ENCODE results near the gene TMEM161B.
A peak's percentile ranks its signal among the peaks of the same experiment; 100 is the strongest.
"Not testable (repeated sequence)": the region's sequence is repeated elsewhere in the genome, so short reads cannot be mapped to it uniquely, and the experiment has no call there.

Gene TMEM161B

DNA sequence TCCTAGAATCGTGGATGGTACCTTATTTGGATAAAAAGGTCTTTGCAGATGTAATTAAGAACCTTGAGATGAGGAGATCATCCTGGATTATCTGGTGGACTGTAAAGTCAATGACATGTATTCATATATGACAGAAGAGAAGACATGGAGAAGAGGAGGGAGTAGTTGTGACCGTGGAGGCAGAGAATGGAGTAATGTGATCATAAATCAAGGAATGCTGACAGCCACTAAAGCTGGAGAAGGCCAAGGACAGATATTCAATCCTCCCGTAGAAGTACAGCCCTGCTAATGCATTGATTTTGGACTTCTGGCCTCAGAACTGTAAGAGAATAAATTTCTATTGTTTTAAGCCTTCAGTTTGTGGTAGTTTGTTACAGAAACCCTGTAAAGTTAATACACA is 18.7 kb upstream of the TMEM161B start:
- H3K4me3 ChIP-seq (ENCODE audit: low read depth, low read length), result no peak overlapping the region
- no peak for DNase-seq (ENCODE audit: low read depth)
- TF ChIP-seq, protein P1, sequence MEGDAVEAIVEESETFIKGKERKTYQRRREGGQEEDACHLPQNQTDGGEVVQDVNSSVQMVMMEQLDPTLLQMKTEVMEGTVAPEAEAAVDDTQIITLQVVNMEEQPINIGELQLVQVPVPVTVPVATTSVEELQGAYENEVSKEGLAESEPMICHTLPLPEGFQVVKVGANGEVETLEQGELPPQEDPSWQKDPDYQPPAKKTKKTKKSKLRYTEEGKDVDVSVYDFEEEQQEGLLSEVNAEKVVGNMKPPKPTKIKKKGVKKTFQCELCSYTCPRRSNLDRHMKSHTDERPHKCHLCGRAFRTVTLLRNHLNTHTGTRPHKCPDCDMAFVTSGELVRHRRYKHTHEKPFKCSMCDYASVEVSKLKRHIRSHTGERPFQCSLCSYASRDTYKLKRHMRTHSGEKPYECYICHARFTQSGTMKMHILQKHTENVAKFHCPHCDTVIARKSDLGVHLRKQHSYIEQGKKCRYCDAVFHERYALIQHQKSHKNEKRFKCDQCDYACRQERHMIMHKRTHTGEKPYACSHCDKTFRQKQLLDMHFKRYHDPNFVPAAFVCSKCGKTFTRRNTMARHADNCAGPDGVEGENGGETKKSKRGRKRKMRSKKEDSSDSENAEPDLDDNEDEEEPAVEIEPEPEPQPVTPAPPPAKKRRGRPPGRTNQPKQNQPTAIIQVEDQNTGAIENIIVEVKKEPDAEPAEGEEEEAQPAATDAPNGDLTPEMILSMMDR (conservative IDR thresholded peaks at IDR 0.05; ENCODE audit: low read depth, low read length), result no peak

DNA sequence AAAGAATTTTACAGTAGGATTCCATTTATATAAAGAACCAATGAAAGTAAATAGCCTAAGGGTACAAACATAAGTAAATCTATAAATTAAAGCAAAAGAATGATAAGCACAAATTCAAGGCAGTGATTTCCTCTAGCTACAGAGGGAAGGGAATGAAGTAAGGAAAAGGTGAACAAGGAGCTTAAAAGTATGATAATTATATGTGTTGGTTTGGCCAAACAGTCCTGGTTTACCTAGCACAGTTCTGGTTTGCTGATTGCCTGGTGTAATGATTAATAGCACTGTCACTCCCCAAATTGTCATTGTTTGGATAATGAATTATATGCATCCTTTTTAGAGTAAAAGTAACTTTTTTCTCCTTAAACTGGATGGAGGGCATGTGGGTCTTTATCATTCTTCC is 15.0 kb upstream of the TMEM161B start:
- TF ChIP-seq, protein P1 (conservative IDR thresholded peaks at IDR 0.05; ENCODE audit: low read depth, low read length), result no peak
- no peak overlapping the region for H3K4me3 ChIP-seq (ENCODE audit: low read depth, low read length)
- no peak for DNase-seq (ENCODE audit: low read depth)

DNA sequence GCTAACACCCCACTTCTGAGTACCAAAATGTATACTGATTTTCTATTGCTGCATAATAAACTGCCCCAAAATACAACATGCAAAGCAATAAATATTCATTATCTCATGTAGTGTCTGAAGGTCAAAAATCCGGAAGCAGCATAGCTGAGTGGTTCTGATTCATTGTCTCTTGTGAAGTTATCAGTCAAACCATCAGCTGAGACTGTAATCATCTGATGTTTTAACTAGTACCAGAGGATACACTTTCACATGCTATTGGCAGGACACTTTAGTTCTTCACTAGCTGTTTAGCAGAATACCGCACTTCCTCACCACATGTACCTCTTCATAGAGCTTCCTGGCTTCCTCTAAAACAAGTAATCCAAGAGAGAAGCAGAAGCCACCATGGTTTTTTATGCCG is 12.7 kb upstream of the TMEM161B start:
- TF ChIP-seq, protein P1 (conservative IDR thresholded peaks at IDR 0.05; ENCODE audit: low read depth, low read length), result no peak
- no peak for DNase-seq (ENCODE audit: low read depth)
- no peak overlapping the region for H3K4me3 ChIP-seq (ENCODE audit: low read depth, low read length)

DNA sequence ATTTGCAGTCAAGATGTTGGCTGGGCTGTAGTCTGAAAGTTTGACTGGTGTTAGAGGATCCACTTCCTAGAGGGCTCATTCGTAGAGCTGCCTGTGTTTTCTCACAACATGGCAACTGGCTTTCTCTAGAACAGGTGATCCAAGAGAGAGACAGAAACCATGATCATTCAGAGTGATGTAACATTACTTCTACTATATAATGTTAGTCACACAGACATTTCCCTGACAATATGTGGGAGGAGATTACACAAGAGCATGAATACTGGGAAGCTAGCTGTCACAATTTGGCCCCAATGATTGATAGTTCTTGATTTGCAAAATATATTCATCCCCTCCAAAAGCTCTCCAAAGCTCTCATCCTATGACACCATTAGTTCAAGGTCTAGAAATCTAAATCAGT is 10.9 kb upstream of the TMEM161B start:
- no peak overlapping the region for H3K4me3 ChIP-seq (ENCODE audit: low read depth, low read length)
- DNase-seq (ENCODE audit: low read depth), result no peak
- TF ChIP-seq, protein P1 (conservative IDR thresholded peaks at IDR 0.05; ENCODE audit: low read depth, low read length), result no peak

DNA sequence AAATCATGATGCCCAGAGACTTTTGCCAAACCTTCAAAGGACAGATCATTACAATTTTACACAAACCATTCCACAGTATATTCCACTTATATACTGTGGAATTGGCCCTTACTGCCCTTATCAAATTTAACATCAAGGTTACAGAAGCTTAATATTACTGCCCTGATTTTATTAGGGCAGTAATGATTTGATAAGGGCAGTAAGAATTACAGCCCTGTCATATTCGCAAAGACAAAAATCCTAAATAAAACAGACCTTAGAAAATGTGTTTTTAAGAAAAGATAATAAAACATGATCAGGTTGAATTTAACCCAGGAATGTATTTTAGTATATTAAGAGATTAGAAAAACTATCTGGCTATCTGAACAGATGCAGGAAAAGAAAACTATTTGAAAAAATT is 7.7 kb upstream of the TMEM161B start:
- no peak for DNase-seq (ENCODE audit: low read depth)
- TF ChIP-seq, protein P1 (conservative IDR thresholded peaks at IDR 0.05; ENCODE audit: low read depth, low read length), result no peak
- H3K4me3 ChIP-seq (ENCODE audit: low read depth, low read length), result no peak overlapping the region

DNA sequence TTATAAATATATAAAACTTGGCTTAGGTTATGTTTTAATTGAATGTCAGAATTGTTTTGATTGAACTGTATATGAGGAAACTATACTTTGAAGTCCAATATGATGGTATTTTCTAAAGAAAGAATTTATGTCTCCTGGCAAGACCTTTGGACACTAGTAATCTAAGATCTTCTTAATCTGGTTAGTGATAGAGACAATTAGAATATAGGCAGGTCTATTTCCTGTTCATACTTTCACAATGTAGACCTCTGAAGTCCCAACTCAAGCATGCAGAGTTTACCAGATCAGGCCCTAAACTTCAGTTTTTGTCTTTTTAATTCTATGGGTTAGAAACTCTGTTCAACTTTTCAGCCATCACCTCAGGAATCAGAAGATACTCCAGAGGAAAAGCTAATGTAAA is 6.9 kb upstream of the TMEM161B start:
- H3K4me3 ChIP-seq (ENCODE audit: low read depth, low read length), result no peak overlapping the region
- TF ChIP-seq, protein P1 (conservative IDR thresholded peaks at IDR 0.05; ENCODE audit: low read depth, low read length), result no peak
- no peak for DNase-seq (ENCODE audit: low read depth)

DNA sequence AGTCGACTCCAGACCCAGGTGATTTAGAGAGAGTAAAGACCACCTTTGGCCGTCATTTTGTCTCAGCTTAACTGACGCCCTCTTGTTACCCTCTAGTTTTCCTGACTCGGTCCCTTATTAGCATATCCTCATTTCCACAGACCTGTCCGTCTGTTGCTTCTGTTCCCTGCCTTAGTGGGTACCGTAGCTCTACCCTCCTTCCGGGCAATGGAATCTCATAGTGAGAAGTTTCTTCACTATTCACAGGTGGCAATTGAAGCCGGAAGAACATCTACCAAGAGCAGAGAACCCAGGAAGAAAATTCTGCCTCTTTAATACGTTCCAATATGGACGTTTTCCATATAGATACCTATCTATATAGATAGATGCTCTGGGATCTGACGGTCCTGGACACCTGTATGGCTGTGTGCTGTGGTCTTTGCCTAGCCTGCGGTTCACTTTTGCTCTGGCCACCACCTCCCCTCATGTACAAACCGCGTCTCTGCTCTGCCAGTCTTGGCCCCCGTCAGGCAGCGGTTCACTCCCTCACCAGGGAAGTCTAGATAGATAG is 652 bp upstream of the TMEM161B start:
- TF ChIP-seq, protein P1 (conservative IDR thresholded peaks at IDR 0.05; ENCODE audit: low read depth, low read length), result no peak
- H3K4me3 ChIP-seq (ENCODE audit: low read depth, low read length), result peak overlapping the region; percentile 97
- peak; percentile 39 for DNase-seq (ENCODE audit: low read depth)

DNA sequence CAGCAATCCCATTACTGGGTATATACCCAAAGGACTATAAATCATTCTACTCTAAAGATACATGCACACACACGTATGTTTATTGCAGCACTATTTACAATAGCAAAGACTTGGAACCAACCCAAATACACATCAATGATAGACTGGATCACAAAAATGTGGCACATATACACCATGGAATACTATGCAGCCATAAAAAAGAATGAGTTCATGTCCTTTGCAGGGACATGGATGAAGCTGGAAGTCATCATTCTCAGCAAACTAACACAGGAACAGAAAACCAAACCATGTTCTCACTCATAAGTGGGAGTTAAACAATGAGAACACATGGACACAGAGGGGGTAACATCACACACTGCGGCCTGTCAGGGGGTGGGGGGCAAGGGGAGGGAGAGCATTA is 4.1 kb downstream of the TMEM161B start:
- H3K4me3 ChIP-seq (ENCODE audit: low read depth, low read length); DNase-seq (ENCODE audit: low read depth): not testable (repeated sequence)
